ENCODE results near the gene SLC2A10.

DNA sequence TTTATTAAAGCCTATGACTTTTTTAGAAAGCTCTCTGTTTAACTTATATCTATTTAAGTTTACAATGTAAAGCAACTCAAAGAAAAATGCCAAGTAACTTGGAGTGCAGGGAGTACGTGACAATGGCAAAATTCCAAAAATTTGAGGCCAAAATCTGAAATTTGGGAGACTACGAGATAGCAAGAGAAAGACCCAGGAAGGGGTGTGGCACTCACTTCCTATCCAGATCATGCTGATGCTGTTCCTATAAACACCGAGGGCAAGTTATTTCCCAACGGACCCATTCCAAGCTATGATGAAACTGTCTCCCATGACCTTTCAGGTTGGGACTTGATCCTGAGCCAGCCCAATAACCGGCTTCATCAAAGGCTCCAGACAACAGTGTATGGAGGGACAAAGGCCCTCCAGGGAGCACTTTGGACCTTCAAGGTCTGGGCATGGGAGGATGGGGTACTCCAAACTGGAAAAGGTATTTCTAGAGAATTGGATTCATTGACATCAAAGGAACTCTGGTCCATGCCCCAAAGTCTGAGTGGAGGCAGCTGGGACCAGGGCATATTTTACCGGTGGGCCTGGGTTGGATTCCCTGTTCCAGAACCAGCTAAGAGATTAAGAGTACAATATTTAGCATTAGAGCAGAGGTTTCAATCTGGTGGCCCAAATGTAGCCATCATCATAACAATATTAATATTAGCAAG lies 42.5 kb upstream of the SLC2A10 start:
- TF ChIP-seq SIN3A (IDR thresholded peaks at IDR 0.05; ENCODE audit: low read depth) (no peak), POLR2A (IDR thresholded peaks at IDR 0.05; ENCODE audit: borderline replicate concordance, extremely low read depth, insufficient read depth, insufficient read length) (no peak), ELF1 (IDR thresholded peaks at IDR 0.05; ENCODE audit: borderline replicate concordance, low read depth) (no peak), POLR2AphosphoS5 (IDR thresholded peaks at IDR 0.05; ENCODE audit: low read depth, low read length) (no peak), EZH2phosphoT487 (IDR thresholded peaks at IDR 0.05; ENCODE audit: borderline replicate concordance) (no peak), EZH2 (IDR thresholded peaks at IDR 0.05) (no peak), EGR1 (IDR thresholded peaks at IDR 0.05; ENCODE audit: low read depth) (no peak), CEBPB (IDR thresholded peaks at IDR 0.05; ENCODE audit: low read depth) (no peak)
- TF ChIP-seq, protein P1, sequence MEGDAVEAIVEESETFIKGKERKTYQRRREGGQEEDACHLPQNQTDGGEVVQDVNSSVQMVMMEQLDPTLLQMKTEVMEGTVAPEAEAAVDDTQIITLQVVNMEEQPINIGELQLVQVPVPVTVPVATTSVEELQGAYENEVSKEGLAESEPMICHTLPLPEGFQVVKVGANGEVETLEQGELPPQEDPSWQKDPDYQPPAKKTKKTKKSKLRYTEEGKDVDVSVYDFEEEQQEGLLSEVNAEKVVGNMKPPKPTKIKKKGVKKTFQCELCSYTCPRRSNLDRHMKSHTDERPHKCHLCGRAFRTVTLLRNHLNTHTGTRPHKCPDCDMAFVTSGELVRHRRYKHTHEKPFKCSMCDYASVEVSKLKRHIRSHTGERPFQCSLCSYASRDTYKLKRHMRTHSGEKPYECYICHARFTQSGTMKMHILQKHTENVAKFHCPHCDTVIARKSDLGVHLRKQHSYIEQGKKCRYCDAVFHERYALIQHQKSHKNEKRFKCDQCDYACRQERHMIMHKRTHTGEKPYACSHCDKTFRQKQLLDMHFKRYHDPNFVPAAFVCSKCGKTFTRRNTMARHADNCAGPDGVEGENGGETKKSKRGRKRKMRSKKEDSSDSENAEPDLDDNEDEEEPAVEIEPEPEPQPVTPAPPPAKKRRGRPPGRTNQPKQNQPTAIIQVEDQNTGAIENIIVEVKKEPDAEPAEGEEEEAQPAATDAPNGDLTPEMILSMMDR (IDR thresholded peaks at IDR 0.05 in 2 of 3, conservative IDR thresholded peaks at IDR 0.05 in 1 of 3; ENCODE audit: borderline replicate concordance in 1 of 3, insufficient read depth in 1 of 3, low read depth in 2 of 3, low read length in 2 of 3), result no peak
- TF ChIP-seq, protein P2, sequence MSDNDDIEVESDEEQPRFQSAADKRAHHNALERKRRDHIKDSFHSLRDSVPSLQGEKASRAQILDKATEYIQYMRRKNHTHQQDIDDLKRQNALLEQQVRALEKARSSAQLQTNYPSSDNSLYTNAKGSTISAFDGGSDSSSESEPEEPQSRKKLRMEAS (IDR thresholded peaks at IDR 0.05), result no peak
- TF ChIP-seq, protein P3, sequence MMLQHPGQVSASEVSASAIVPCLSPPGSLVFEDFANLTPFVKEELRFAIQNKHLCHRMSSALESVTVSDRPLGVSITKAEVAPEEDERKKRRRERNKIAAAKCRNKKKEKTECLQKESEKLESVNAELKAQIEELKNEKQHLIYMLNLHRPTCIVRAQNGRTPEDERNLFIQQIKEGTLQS (IDR thresholded peaks at IDR 0.05), result no peak
- TF ChIP-seq, protein P4, sequence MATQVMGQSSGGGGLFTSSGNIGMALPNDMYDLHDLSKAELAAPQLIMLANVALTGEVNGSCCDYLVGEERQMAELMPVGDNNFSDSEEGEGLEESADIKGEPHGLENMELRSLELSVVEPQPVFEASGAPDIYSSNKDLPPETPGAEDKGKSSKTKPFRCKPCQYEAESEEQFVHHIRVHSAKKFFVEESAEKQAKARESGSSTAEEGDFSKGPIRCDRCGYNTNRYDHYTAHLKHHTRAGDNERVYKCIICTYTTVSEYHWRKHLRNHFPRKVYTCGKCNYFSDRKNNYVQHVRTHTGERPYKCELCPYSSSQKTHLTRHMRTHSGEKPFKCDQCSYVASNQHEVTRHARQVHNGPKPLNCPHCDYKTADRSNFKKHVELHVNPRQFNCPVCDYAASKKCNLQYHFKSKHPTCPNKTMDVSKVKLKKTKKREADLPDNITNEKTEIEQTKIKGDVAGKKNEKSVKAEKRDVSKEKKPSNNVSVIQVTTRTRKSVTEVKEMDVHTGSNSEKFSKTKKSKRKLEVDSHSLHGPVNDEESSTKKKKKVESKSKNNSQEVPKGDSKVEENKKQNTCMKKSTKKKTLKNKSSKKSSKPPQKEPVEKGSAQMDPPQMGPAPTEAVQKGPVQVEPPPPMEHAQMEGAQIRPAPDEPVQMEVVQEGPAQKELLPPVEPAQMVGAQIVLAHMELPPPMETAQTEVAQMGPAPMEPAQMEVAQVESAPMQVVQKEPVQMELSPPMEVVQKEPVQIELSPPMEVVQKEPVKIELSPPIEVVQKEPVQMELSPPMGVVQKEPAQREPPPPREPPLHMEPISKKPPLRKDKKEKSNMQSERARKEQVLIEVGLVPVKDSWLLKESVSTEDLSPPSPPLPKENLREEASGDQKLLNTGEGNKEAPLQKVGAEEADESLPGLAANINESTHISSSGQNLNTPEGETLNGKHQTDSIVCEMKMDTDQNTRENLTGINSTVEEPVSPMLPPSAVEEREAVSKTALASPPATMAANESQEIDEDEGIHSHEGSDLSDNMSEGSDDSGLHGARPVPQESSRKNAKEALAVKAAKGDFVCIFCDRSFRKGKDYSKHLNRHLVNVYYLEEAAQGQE (IDR thresholded peaks at IDR 0.05; ENCODE audit: low read depth), result no peak
